ENCODE results near the gene RCOR2. TPM values are rescaled to one million over a fixed set of nuclear protein-coding genes. Genes with fewer than 3 reads are reported as not detected.

The RCOR2 gene
- total and polyA plus RNA-seq, 2 experiments from 2014 or later: 5.5 to 66.9 TPM

DNA sequence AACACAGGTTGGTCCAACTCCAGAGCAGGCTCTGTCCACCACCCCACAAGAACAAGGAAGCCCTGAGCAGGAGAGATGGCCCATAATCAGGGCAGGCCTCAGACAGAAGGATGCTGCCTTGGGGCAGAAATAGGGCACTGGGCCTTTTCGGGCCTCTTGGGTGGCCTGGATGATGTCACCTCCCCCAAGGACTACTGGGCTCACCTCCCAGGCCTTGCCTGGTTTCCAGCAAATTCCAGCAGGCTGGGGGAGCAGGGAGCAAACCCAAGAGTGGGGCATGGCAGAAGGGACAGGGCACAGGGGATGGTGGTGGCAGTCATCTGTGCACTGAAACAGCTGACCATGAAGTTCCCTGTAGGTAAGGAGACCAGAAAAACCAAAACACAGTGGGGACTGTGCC, 16.5 kb upstream of the RCOR2 start:
- H3K4me3 ChIP-seq: no peak overlapping the region
- H2AFZ ChIP-seq: no peak overlapping the region
- no peaks in the 10 kb centered on the region for H3K36me3 ChIP-seq (ENCODE audit: insufficient read depth)
- Mint-ChIP-seq H3K36me3 (ENCODE audit: low read depth) (no peaks in the 10 kb centered on the region), H3K9me3 (no peaks in the 10 kb centered on the region), H3K27me3 (ENCODE audit: insufficient read depth, low read depth, poor library complexity) (peaks cover 8% of the 10 kb centered on the region), H3K4me1 (peaks cover 9% of the 10 kb centered on the region), H3K4me3 (no peak overlapping the region), H3K27ac (no peak overlapping the region)
- ATAC-seq (no peak), DNase-seq (ENCODE audit: low spot score) (no peak)
- peaks cover 10% of the 10 kb centered on the region for H3F3A ChIP-seq (replicated peaks; ENCODE audit: low read depth)
- peaks cover 8% of the 10 kb centered on the region for H3K4me1 ChIP-seq (ENCODE audit: insufficient read depth)
- no peak overlapping the region for H3K27ac ChIP-seq (ENCODE audit: low read depth)
- no peaks in the 10 kb centered on the region for H3K9me2 ChIP-seq (ENCODE audit: insufficient read depth)
- peaks cover 12% of the 10 kb centered on the region for H3K27me3 ChIP-seq (ENCODE audit: insufficient read depth)
- H3K4me2 ChIP-seq: no peak overlapping the region
- no peak for TF ChIP-seq EZH2phosphoT487 (IDR thresholded peaks at IDR 0.05; ENCODE audit: unreplicated experiment)
- TF ChIP-seq, protein P1, sequence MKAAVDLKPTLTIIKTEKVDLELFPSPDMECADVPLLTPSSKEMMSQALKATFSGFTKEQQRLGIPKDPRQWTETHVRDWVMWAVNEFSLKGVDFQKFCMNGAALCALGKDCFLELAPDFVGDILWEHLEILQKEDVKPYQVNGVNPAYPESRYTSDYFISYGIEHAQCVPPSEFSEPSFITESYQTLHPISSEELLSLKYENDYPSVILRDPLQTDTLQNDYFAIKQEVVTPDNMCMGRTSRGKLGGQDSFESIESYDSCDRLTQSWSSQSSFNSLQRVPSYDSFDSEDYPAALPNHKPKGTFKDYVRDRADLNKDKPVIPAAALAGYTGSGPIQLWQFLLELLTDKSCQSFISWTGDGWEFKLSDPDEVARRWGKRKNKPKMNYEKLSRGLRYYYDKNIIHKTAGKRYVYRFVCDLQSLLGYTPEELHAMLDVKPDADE (IDR thresholded peaks at IDR 0.05): no peak
- TF ChIP-seq STAT1 (IDR thresholded peaks at IDR 0.05; ENCODE audit: unreplicated experiment): no peak
- no peak for TF ChIP-seq EZH2 (IDR thresholded peaks at IDR 0.05; ENCODE audit: low read depth, unreplicated experiment)
- TF ChIP-seq JUNB (IDR thresholded peaks at IDR 0.05; ENCODE audit: unreplicated experiment): no peak
- TF ChIP-seq, protein P2, sequence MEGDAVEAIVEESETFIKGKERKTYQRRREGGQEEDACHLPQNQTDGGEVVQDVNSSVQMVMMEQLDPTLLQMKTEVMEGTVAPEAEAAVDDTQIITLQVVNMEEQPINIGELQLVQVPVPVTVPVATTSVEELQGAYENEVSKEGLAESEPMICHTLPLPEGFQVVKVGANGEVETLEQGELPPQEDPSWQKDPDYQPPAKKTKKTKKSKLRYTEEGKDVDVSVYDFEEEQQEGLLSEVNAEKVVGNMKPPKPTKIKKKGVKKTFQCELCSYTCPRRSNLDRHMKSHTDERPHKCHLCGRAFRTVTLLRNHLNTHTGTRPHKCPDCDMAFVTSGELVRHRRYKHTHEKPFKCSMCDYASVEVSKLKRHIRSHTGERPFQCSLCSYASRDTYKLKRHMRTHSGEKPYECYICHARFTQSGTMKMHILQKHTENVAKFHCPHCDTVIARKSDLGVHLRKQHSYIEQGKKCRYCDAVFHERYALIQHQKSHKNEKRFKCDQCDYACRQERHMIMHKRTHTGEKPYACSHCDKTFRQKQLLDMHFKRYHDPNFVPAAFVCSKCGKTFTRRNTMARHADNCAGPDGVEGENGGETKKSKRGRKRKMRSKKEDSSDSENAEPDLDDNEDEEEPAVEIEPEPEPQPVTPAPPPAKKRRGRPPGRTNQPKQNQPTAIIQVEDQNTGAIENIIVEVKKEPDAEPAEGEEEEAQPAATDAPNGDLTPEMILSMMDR (conservative IDR thresholded peaks at IDR 0.05; ENCODE audit: low read depth in 2 of 2): no peak
- TF ChIP-seq ZNF331 (CRISPR knock-in tag; IDR thresholded peaks at IDR 0.05; ENCODE audit: low read depth): no peak
- TF ChIP-seq POLR2AphosphoS5 (IDR thresholded peaks at IDR 0.05; ENCODE audit: low read depth): no peak
- no peak for TF ChIP-seq CREB1 (CRISPR knock-in tag; IDR thresholded peaks at IDR 0.05; ENCODE audit: low read depth)
- TF ChIP-seq, protein P3, sequence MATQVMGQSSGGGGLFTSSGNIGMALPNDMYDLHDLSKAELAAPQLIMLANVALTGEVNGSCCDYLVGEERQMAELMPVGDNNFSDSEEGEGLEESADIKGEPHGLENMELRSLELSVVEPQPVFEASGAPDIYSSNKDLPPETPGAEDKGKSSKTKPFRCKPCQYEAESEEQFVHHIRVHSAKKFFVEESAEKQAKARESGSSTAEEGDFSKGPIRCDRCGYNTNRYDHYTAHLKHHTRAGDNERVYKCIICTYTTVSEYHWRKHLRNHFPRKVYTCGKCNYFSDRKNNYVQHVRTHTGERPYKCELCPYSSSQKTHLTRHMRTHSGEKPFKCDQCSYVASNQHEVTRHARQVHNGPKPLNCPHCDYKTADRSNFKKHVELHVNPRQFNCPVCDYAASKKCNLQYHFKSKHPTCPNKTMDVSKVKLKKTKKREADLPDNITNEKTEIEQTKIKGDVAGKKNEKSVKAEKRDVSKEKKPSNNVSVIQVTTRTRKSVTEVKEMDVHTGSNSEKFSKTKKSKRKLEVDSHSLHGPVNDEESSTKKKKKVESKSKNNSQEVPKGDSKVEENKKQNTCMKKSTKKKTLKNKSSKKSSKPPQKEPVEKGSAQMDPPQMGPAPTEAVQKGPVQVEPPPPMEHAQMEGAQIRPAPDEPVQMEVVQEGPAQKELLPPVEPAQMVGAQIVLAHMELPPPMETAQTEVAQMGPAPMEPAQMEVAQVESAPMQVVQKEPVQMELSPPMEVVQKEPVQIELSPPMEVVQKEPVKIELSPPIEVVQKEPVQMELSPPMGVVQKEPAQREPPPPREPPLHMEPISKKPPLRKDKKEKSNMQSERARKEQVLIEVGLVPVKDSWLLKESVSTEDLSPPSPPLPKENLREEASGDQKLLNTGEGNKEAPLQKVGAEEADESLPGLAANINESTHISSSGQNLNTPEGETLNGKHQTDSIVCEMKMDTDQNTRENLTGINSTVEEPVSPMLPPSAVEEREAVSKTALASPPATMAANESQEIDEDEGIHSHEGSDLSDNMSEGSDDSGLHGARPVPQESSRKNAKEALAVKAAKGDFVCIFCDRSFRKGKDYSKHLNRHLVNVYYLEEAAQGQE (IDR thresholded peaks at IDR 0.05; ENCODE audit: unreplicated experiment): no peak
- TF ChIP-seq ZNF114 (CRISPR knock-in tag; IDR thresholded peaks at IDR 0.05): no peak
- TF ChIP-seq NANOG (IDR thresholded peaks at IDR 0.05; ENCODE audit: borderline replicate concordance): no peak
- TF ChIP-seq, protein P4, sequence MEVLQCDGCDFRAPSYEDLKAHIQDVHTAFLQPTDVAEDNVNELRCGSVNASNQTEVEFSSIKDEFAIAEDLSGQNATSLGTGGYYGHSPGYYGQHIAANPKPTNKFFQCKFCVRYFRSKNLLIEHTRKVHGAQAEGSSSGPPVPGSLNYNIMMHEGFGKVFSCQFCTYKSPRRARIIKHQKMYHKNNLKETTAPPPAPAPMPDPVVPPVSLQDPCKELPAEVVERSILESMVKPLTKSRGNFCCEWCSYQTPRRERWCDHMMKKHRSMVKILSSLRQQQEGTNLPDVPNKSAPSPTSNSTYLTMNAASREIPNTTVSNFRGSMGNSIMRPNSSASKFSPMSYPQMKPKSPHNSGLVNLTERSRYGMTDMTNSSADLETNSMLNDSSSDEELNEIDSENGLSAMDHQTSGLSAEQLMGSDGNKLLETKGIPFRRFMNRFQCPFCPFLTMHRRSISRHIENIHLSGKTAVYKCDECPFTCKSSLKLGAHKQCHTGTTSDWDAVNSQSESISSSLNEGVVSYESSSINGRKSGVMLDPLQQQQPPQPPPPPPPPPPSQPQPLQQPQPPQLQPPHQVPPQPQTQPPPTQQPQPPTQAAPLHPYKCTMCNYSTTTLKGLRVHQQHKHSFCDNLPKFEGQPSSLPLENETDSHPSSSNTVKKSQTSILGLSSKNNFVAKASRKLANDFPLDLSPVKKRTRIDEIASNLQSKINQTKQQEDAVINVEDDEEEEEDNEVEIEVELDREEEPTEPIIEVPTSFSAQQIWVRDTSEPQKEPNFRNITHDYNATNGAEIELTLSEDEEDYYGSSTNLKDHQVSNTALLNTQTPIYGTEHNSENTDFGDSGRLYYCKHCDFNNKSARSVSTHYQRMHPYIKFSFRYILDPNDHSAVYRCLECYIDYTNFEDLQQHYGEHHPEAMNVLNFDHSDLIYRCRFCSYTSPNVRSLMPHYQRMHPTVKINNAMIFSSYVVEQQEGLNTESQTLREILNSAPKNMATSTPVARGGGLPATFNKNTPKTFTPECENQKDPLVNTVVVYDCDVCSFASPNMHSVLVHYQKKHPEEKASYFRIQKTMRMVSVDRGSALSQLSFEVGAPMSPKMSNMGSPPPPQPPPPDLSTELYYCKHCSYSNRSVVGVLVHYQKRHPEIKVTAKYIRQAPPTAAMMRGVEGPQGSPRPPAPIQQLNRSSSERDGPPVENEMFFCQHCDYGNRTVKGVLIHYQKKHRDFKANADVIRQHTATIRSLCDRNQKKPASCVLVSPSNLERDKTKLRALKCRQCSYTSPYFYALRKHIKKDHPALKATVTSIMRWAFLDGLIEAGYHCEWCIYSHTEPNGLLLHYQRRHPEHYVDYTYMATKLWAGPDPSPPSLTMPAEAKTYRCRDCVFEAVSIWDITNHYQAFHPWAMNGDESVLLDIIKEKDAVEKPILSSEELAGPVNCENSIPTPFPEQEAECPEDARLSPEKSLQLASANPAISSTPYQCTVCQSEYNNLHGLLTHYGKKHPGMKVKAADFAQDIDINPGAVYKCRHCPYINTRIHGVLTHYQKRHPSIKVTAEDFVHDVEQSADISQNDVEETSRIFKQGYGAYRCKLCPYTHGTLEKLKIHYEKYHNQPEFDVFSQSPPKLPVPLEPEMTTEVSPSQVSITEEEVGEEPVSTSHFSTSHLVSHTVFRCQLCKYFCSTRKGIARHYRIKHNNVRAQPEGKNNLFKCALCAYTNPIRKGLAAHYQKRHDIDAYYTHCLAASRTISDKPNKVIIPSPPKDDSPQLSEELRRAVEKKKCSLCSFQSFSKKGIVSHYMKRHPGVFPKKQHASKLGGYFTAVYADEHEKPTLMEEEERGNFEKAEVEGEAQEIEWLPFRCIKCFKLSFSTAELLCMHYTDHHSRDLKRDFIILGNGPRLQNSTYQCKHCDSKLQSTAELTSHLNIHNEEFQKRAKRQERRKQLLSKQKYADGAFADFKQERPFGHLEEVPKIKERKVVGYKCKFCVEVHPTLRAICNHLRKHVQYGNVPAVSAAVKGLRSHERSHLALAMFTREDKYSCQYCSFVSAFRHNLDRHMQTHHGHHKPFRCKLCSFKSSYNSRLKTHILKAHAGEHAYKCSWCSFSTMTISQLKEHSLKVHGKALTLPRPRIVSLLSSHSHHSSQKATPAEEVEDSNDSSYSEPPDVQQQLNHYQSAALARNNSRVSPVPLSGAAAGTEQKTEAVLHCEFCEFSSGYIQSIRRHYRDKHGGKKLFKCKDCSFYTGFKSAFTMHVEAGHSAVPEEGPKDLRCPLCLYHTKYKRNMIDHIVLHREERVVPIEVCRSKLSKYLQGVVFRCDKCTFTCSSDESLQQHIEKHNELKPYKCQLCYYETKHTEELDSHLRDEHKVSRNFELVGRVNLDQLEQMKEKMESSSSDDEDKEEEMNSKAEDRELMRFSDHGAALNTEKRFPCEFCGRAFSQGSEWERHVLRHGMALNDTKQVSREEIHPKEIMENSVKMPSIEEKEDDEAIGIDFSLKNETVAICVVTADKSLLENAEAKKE (CRISPR knock-in tag; IDR thresholded peaks at IDR 0.05): no peak
- H3K79me2 ChIP-seq (replicated peaks; ENCODE audit: insufficient read depth): no peaks in the 10 kb centered on the region
- H4K20me1 ChIP-seq (replicated peaks; ENCODE audit: insufficient read depth): no peaks in the 10 kb centered on the region

All from GM23338 (cell line).